Lower lobe of right lung (tissue), 2 donors: Measurements from ENCODE around the gene PTPRM. TPM values are rescaled to one million over a fixed set of nuclear protein-coding genes. Genes with fewer than 3 reads are reported as not detected.

Source experiments
- ATAC-seq, 2 donors: fragments of 200-7000 bp; cut with Tn5 transposase; one replicate each; pipeline ENCODE4 v1.9.1; 2020 to 2022; ENCODE audit warnings: mild to moderate bottlenecking in 2 of 2, moderate library complexity in 2 of 2
- DNase-seq: peaks from one replicate; pipeline ENCODE4 v3.0.0-alpha.2; 2020
- H3K27ac ChIP-seq: fragments of 200-600 bp; one replicate; pipeline ENCODE4 v1.8.0; 2022
- H3K27me3 ChIP-seq: fragments of 200-600 bp; one replicate; pipeline ENCODE4 v1.8.0; 2022; ENCODE audit warnings: low read depth
- H3K36me3 ChIP-seq: fragments of 200-600 bp; one replicate; pipeline ENCODE4 v1.8.0; 2022; ENCODE audit warnings: mild to moderate bottlenecking
- H3K4me1 ChIP-seq: fragments of 200-600 bp; one replicate; pipeline ENCODE4 v1.8.0; 2022
- H3K4me3 ChIP-seq: fragments of 200-600 bp; one replicate; pipeline ENCODE4 v1.8.0; 2022; ENCODE audit warnings: mild to moderate bottlenecking
- H3K9me3 ChIP-seq: fragments of 200-600 bp; one replicate; pipeline ENCODE4 v1.8.0; 2022
- intact Hi-C: fragments of 100-400 bp; cut with DNase I; formaldehyde crosslinking; loops from one replicate; pipeline ENCODE4 v1.11.0; 2022
- total RNA-seq: library from RNA; stranded (reverse); fragmentation: NEBNext Ultra II Directional; extraction: Animal tissue kit (Norgen Biotek cat#: 25700); gene quantifications from one replicate; pipeline ENCODE4 v1.2.1, GENCODE V29; 2021
- TF ChIP-seq, protein P1 (sequence below): fragments of 200-600 bp; IDR thresholded peaks from one replicate; pipeline ENCODE4 v1.8.0; 2022; ENCODE audit warnings: antibody characterized with exemption, mild to moderate bottlenecking
- donor health status: DM: no; HTN: yes; CAD: no; lungs with severe emphysema.

Gene PTPRM
- total RNA-seq, 1 donor from 2014 or later: 85.2 TPM

GRCh38 chr18:7760967-7761948 lies 194.1 kb downstream of the PTPRM start:
- no peaks in the 10 kb centered on the region for H3K9me3 ChIP-seq
- H3K27me3 ChIP-seq: no peaks in the 10 kb centered on the region
- H3K4me1 ChIP-seq: peaks cover 6% of the 10 kb centered on the region
- TF ChIP-seq, protein P1, sequence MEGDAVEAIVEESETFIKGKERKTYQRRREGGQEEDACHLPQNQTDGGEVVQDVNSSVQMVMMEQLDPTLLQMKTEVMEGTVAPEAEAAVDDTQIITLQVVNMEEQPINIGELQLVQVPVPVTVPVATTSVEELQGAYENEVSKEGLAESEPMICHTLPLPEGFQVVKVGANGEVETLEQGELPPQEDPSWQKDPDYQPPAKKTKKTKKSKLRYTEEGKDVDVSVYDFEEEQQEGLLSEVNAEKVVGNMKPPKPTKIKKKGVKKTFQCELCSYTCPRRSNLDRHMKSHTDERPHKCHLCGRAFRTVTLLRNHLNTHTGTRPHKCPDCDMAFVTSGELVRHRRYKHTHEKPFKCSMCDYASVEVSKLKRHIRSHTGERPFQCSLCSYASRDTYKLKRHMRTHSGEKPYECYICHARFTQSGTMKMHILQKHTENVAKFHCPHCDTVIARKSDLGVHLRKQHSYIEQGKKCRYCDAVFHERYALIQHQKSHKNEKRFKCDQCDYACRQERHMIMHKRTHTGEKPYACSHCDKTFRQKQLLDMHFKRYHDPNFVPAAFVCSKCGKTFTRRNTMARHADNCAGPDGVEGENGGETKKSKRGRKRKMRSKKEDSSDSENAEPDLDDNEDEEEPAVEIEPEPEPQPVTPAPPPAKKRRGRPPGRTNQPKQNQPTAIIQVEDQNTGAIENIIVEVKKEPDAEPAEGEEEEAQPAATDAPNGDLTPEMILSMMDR: no peak
- H3K36me3 ChIP-seq: no peaks in the 10 kb centered on the region
- ATAC-seq: peak in 1 of 2 donors; percentile 66
- no peak overlapping the region for H3K27ac ChIP-seq
- intact Hi-C loops: no loop called here
- no peak overlapping the region for H3K4me3 ChIP-seq
- DNase-seq: no peak

DNA sequence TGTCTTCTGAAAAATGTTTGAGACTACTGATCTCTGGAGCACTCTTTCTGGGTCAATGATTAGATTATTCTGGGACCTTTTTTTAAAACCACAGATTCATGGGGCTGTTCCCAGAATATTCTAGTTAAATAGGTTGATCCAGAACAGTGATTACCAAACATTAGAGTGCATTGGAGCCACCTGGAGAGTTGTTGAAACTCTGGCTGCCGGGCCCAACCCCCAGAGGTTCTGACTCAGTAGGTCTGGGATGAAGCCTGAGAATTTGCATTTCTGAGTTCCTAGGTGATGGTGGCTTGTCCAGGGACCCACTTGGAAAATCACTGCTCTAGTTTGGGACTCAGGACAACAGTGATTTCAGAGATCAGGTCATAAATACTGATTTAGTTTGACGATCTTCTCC lies 197.3 kb downstream of the PTPRM start:
- no peaks in the 10 kb centered on the region for H3K9me3 ChIP-seq
- TF ChIP-seq, protein P1: no peak
- H3K4me1 ChIP-seq: no peaks in the 10 kb centered on the region
- no peak overlapping the region for H3K4me3 ChIP-seq
- ATAC-seq (no peak), DNase-seq (no peak)
- no peak overlapping the region for H3K27ac ChIP-seq
- no peaks in the 10 kb centered on the region for H3K36me3 ChIP-seq
- H3K27me3 ChIP-seq: no peaks in the 10 kb centered on the region
- intact Hi-C loops: no loop called here

- no peak overlapping the region for H3K27ac ChIP-seq
- no peaks in the 10 kb centered on the region for H3K36me3 ChIP-seq
- no peak overlapping the region for H3K4me3 ChIP-seq
- no peaks in the 10 kb centered on the region for H3K27me3 ChIP-seq
- no peaks in the 10 kb centered on the region for H3K9me3 ChIP-seq
- DNase-seq: no peak
- H3K4me1 ChIP-seq: no peaks in the 10 kb centered on the region
- intact Hi-C loops: no loop called here
- TF ChIP-seq, protein P1: no peak
- no peak for ATAC-seq
Measured at GRCh38 chr18:7766346-7766745, 199.2 kb downstream of the PTPRM start.

- H3K4me1 ChIP-seq: no peaks in the 10 kb centered on the region
- TF ChIP-seq, protein P1: no peak
- H3K9me3 ChIP-seq: no peaks in the 10 kb centered on the region
- intact Hi-C loops: no loop called here
- H3K27me3 ChIP-seq: no peaks in the 10 kb centered on the region
- H3K4me3 ChIP-seq: no peak overlapping the region
- no peaks in the 10 kb centered on the region for H3K36me3 ChIP-seq
- no peak overlapping the region for H3K27ac ChIP-seq
- ATAC-seq (no peak), DNase-seq (no peak)
Measured at GRCh38 chr18:7766817-7767216, 199.7 kb downstream of the PTPRM start.

DNA sequence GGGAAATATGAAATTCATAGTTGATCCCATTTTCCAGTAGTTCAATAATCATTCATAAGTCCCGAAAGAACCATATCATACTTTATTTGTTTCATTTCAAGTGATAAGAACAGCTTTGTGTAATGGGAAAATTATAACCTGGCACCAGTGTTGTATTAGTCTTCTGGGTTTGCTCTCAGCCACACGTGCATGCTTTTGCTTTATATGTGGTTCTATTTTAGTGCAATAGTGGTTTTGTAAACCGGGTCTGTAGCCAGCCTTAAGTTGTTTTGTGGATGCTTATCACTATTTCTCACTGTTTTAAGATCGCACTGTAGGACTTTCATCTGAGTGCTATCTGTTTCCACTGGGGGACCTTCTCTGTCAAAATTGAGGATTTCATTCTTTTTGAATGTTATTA lies 203.8 kb downstream of the PTPRM start:
- Histone ChIP-seq H3K9me3 (no peaks in the 10 kb centered on the region), H3K27me3 (no peaks in the 10 kb centered on the region), H3K4me3 (no peak overlapping the region), H3K36me3 (no peaks in the 10 kb centered on the region), H3K27ac (no peak overlapping the region), H3K4me1 (no peaks in the 10 kb centered on the region)
- ATAC-seq (no peak), DNase-seq (no peak)
- intact Hi-C loops: no loop called here
- TF ChIP-seq, protein P1: no peak
